Esophagus squamous epithelium (tissue), 5 donors: ENCODE data around the gene CCDC116. TPM values are rescaled to one million over a fixed set of nuclear protein-coding genes. Genes with fewer than 3 reads are reported as not detected.

Experiments used
- DNase-seq: peaks from one replicate; lab custom pipeline; 2025; lab: John Stamatoyannopoulos, UW
- H3K27ac ChIP-seq, 4 donors: fragments of 200-600 bp; sonication (generic); one replicate each; pipeline ENCODE4 v1.5.1; 2016 to 2019; ENCODE audit warnings: mild to moderate bottlenecking in 1 of 4
- H3K27me3 ChIP-seq, 4 donors: fragments of 200-600 bp; sonication (generic); 1 replicate in 3 of 4; 2 replicates in 1 of 4; pipeline versions ENCODE4 v1.5.1 to v1.6.0; 2017 to 2021; ENCODE audit warnings: antibody characterized with exemption in 1 of 4
- H3K36me3 ChIP-seq, 3 donors: fragments of 200-600 bp; sonication (generic); one replicate each; pipeline ENCODE4 v1.5.1; 2016 to 2019
- H3K4me1 ChIP-seq, 3 donors: fragments of 200-600 bp; sonication (generic); one replicate each; pipeline ENCODE4 v1.5.1; 2017 to 2019
- H3K4me3 ChIP-seq, 4 donors: fragments of 200-600 bp; sonication (generic); 1 replicate in 3 of 4; 2 replicates in 1 of 4; pipeline ENCODE4 v1.5.1; 2016 to 2019; ENCODE audit warnings: mild to moderate bottlenecking in 2 of 4, moderate library complexity in 1 of 4
- H3K9me3 ChIP-seq, 3 donors: fragments of 200-600 bp; sonication (generic); one replicate each; pipeline ENCODE4 v1.5.1; 2016 to 2019
- POLR2A ChIP-seq, 4 donors: fragments of 450-650 bp; IDR thresholded peaks; one replicate each; pipeline ENCODE4 v1.6.1; 2017; ENCODE audit warnings: antibody characterized with exemption in 4 of 4, mild to moderate bottlenecking in 4 of 4, moderate library complexity in 3 of 4
- WGBS, 2 donors: methylation state at CpG; one replicate each; pipeline ENCODE4 v1.1.5; 2018; 5-methylcytosine and 5-hydroxymethylcytosine counted together
- intact Hi-C: fragments of 100-400 bp; cut with DNase I; formaldehyde crosslinking; loops from one replicate; pipeline ENCODE4 v1.15.0; 2022
- total RNA-seq, 4 donors: library from RNA; depleted of rRNA; stranded (reverse); fragments of >200 nt; gene quantifications; one replicate each; pipeline ENCODE4 v1.1.0, GENCODE V29; 2016
- TF ChIP-seq, protein P1 (sequence below), 6 experiments: fragments of 450-650 bp in 4 of 6; fragments of 200-600 bp in 2 of 6; sonication (generic) in 2 of 6; IDR thresholded peaks; one replicate each; pipeline ENCODE4 v1.5.1; 2016 to 2019; ENCODE audit warnings: antibody characterized with exemption in 6 of 6, mild to moderate bottlenecking in 4 of 6, moderate library complexity in 4 of 6
- donor health status: DM: yes; HTN: yes; CAD: no.

CCDC116 gene
- total RNA-seq, 4 donors from 2014 or later = 1.9 TPM; not detected in 3

DNA sequence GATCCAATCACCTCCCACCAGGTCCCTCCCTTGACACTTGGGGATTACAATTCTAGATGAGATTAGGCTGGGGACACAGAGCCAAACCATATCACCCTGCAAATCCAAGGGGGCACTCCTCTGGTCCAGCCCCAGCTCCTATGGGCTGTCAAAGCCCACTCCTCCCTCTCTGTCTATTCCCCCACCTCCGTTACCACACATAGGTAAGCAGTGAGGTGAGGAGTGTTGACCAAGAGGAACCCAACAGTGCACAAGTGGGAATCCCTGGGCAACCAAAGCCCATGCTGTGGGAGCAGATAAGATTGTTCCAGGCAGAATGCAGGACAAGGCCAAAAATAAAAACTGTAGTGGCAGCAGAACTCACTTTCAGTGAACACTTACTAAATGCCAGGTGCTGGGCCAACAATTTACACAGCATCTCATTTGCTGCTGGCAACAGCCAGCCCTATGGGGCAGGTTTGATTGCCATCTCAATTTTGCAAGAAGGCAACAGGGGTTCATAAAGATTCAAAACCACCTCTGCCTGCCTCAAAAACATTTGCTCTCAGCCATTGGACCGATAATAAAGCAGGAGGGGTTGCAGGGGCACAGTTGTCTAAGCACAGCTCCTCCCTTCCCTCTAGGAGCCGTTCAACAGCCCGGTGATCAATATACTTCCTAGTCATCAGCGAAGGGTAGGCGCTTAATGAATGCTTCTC lies 18.4 kb downstream of the CCDC116 start:
- intact Hi-C loops = no loop called here
- peaks cover 0 to 5% (median 0%) of the 10 kb centered on the region in 4 donors for H3K27me3 ChIP-seq
- H3K4me3 ChIP-seq = peak overlapping the region; percentile 39 to 87 (median 56)
- H3K4me1 ChIP-seq = peaks cover 13 to 35% (median 20%) of the 10 kb centered on the region in 3 donors
- 20% methylated on average over 1 of the region's 6 CpGs; no CpG with 5 or more reads in 1 of the 2 donors for WGBS, 2 donors
- no peaks in the 10 kb centered on the region for H3K9me3 ChIP-seq
- H3K27ac ChIP-seq = peak overlapping the region in 1 of 4 donors; percentile 21
- TF ChIP-seq POLR2A (IDR thresholded peaks at IDR 0.05) = peak in 1 of 4 donors; percentile 18
- TF ChIP-seq, protein P1, sequence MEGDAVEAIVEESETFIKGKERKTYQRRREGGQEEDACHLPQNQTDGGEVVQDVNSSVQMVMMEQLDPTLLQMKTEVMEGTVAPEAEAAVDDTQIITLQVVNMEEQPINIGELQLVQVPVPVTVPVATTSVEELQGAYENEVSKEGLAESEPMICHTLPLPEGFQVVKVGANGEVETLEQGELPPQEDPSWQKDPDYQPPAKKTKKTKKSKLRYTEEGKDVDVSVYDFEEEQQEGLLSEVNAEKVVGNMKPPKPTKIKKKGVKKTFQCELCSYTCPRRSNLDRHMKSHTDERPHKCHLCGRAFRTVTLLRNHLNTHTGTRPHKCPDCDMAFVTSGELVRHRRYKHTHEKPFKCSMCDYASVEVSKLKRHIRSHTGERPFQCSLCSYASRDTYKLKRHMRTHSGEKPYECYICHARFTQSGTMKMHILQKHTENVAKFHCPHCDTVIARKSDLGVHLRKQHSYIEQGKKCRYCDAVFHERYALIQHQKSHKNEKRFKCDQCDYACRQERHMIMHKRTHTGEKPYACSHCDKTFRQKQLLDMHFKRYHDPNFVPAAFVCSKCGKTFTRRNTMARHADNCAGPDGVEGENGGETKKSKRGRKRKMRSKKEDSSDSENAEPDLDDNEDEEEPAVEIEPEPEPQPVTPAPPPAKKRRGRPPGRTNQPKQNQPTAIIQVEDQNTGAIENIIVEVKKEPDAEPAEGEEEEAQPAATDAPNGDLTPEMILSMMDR (IDR thresholded peaks at IDR 0.05) = no peak
- peaks cover 0 to 16% (median 0%) of the 10 kb centered on the region in 3 donors for H3K36me3 ChIP-seq
- DNase-seq = no peak

DNA sequence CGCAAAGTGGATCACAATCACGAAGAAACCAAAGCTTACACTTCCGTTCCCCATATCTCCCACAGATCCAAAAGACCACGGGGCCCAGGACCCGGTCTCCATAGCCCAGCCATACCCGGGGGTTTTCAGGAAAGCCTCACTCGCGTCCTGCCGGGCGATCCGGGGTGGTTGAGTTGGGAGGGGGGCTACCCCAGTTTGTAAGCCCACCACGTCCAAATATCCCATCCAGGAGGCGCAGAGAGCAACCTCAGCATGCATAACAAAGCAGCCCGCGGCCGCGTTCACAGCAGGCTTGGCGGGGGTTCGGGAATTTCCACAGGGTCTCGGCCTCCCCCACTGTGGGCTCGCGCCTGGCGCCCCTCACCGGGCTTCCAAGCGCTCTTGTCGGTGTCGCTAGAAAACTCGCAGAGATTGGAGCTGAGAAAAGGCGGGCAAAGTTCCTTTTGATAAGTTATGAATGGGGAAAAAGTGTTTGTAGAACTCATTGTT lies 19.0 kb downstream of the CCDC116 start:
- Histone ChIP-seq H3K4me3 (peak overlapping the region; percentile 39 to 87 (median 56)), H3K36me3 (peaks cover 0 to 12% (median 0%) of the 10 kb centered on the region in 3 donors), H3K27me3 (peaks cover 0 to 6% (median 0%) of the 10 kb centered on the region in 4 donors), H3K9me3 (no peaks in the 10 kb centered on the region), H3K27ac (peak overlapping the region in 3 of 4 donors; percentile 21 to 51 (median 27)), H3K4me1 (peaks cover 13 to 36% (median 16%) of the 10 kb centered on the region in 3 donors)
- DNase-seq = no peak
- WGBS, 2 donors = 0 to 12% methylated on average over 14 to 16 of the region's 29 CpGs
- TF ChIP-seq, protein P1 (IDR thresholded peaks at IDR 0.05) = no peak
- TF ChIP-seq POLR2A (IDR thresholded peaks at IDR 0.05) = no peak
- intact Hi-C loops = no loop called here

DNA sequence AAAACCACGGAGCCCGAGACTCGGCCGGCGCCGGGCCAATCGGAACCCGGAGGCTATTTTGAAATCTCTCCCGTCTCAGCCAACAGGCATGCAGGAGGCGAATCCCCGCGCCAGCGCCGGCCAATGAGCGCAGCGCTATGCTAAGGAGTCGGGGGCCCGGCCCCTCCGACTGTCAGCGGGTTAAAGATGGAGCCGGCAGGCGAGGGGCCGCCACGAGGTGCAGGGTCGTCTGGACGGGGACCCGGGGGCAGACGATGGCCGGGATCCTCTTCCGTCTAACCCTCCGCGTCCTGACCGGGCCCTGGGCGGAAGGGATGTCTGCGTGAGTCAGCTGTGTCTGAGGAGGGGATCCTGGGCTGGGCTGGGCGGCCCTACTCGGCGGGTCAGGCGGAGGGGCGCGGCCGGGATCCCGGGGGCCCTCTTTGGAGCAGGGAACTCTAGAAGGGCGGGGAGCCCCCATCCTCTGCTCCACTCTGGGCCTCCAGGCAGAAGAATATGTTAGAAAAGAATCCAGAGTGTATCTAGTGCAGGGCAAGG lies 19.5 kb downstream of the CCDC116 start:
- intact Hi-C loops = no loop called here
- H3K27me3 ChIP-seq = peaks cover 0 to 12% (median 0%) of the 10 kb centered on the region in 4 donors
- WGBS, 2 donors = 0% methylated on average over 5 to 38 of the region's 44 CpGs

DNA sequence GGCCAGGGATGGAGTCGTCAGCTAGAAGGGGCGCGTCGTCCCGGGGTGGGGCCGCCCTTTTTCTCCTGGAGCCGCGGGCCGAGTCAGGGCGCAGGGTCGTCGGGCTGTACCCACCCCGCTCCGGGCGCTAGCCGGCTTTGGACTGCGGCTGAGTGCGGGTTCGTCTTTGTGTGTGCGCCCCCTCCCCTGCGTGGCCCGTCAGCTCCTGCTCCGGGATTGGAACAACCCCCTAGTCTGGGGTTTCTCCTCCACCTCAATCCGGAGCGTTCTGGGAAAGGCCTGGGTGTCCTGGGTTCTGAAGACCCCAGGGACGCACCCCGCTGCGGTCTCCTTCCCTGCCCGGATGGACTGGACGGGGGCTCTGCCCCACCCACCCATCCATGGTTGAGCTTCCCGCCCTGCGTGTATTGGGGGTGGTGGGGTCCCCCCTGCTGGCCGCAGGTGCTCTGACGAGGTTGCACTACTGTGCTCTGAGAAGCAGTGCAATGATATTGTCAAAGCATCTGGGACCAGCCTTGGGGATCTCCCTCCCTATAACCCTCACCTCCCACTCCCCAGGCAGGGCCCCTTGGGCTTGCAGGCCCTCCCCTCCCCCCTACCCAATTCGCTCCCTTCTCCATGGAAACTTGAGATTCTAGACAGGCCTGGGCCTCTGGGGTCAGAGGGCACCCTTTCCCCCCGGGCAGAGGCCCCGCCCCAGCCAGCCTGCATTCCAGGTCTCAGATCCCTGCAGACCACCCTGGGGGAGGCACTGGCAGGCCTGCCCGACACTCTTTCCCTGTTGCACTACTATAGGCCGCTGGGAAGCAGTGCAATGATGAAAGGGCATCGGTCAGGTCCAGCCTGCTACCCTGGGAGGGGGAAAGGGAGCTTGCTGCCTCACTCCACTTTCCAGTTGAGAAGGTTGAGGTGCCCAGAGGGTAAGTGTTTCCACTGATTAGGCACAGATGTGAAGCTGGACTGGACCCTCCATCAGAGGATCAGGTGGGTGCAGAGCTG lies 20.3 kb downstream of the CCDC116 start:
- intact Hi-C loops = no loop called here
- Histone ChIP-seq H3K4me1 (peaks cover 19 to 45% (median 21%) of the 10 kb centered on the region in 3 donors), H3K9me3 (no peaks in the 10 kb centered on the region), H3K27me3 (peaks cover 0 to 19% (median 0%) of the 10 kb centered on the region in 4 donors), H3K27ac (peak overlapping the region in 2 of 4 donors; percentile 21 to 51), H3K36me3 (peaks cover 0 to 12% (median 0%) of the 10 kb centered on the region in 3 donors), H3K4me3 (peak overlapping the region; percentile 39 to 87 (median 56))
- WGBS, 2 donors = 11 to 72% methylated on average over 6 to 12 of the region's 40 CpGs
- DNase-seq = no peak
- no peak for TF ChIP-seq POLR2A (IDR thresholded peaks at IDR 0.05)
- TF ChIP-seq, protein P1 (IDR thresholded peaks at IDR 0.05) = no peak

More for the DNA sequence above, 19.5 kb downstream of the CCDC116 start:
- peak overlapping the region; percentile 39 to 87 (median 56) for H3K4me3 ChIP-seq
- peaks cover 0 to 12% (median 0%) of the 10 kb centered on the region in 3 donors for H3K36me3 ChIP-seq
- TF ChIP-seq, protein P1 (IDR thresholded peaks at IDR 0.05) = no peak
- TF ChIP-seq POLR2A (IDR thresholded peaks at IDR 0.05) = no peak
- peaks cover 14 to 37% (median 16%) of the 10 kb centered on the region in 3 donors for H3K4me1 ChIP-seq
- DNase-seq = peak; percentile 25
- H3K9me3 ChIP-seq = no peaks in the 10 kb centered on the region
- H3K27ac ChIP-seq = peak overlapping the region; percentile 21 to 66 (median 50)
